IgD-negative memory B cell (primary cell): ENCODE results near the gene MACROH2A1. TPM values are rescaled to one million over a fixed set of nuclear protein-coding genes. Genes with fewer than 3 reads are reported as not detected.

Experiments
- H3K27ac Mint-ChIP-seq, 3 donors: one replicate each; pipeline ENCODE4 v1.8.0; 2020 to 2022; ENCODE audit warnings: mild to moderate bottlenecking in 3 of 3, mixed read lengths in 3 of 3, moderate library complexity in 1 of 3
- H3K27me3 Mint-ChIP-seq: one replicate; pipeline ENCODE4 v1.8.0; 2021; ENCODE audit warnings: mixed read lengths
- H3K36me3 Mint-ChIP-seq: one replicate; pipeline ENCODE4 v1.8.0; 2020; ENCODE audit warnings: mild to moderate bottlenecking, mixed read lengths
- H3K4me1 Mint-ChIP-seq, 3 donors: one replicate each; pipeline ENCODE4 v1.8.0; 2020 to 2022; ENCODE audit warnings: mixed read lengths in 3 of 3, mild to moderate bottlenecking in 1 of 3
- H3K4me3 Mint-ChIP-seq, 4 donors: one replicate each; pipeline ENCODE4 v1.8.0; 2020 to 2022; ENCODE audit warnings: mild to moderate bottlenecking in 4 of 4, mixed read lengths in 4 of 4, moderate library complexity in 3 of 4
- H3K9me3 Mint-ChIP-seq, 3 donors: one replicate each; pipeline ENCODE4 v1.8.0; 2020 to 2021; ENCODE audit warnings: mixed read lengths in 3 of 3, mild to moderate bottlenecking in 1 of 3
- polyA plus RNA-seq: library from polyadenylated mRNA; unstranded; fragments of 300-500 nt; fragmentation: Illumina TruSeq; gene quantifications from one replicate; pipeline ENCODE4 v1.2.3, GENCODE V29; 2021

Gene MACROH2A1
- polyA plus RNA-seq, 1 donor from 2014 or later: 121 TPM

DNA sequence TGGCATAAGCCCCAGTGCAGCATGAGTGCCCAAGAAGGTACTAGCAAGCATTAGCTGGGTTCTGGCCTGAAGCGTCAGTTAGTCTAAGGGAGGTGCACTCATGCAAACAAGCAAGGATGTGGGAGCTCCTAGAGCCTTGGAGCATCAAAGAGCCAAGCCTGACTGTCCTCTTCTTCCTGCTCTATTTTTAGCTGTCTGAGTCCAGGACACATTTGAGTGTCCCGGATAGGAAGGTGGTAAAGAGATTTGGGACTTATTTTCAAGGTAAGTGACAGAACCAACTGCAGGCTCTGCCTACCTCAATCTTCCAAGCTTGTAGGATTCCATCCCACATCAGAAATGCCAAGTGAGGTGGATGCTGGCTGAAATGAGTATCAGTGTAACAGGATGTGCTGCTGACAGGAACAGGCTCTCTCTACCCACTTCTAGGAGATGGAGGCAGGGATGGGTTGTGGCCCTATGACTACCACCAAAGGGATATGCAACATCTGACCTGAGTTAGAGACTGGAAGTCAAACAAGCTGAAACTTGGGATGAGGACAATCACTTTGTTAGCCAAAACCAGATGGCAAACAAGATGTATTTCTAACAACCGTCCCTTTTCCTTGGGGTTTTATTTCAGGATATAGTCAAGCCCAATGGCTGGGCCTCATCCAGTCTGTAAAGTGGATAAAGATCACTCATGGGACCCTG, 15.1 kb downstream of the MACROH2A1 start:
- H3K27ac Mint-ChIP-seq: no peak overlapping the region
- peaks cover 13% of the 10 kb centered on the region for H3K36me3 Mint-ChIP-seq
- H3K4me1 Mint-ChIP-seq: peaks cover 17 to 22% (median 17%) of the 10 kb centered on the region in 3 donors
- H3K4me3 Mint-ChIP-seq: no peak overlapping the region
- H3K9me3 Mint-ChIP-seq: no peaks in the 10 kb centered on the region
- no peaks in the 10 kb centered on the region for H3K27me3 Mint-ChIP-seq

DNA sequence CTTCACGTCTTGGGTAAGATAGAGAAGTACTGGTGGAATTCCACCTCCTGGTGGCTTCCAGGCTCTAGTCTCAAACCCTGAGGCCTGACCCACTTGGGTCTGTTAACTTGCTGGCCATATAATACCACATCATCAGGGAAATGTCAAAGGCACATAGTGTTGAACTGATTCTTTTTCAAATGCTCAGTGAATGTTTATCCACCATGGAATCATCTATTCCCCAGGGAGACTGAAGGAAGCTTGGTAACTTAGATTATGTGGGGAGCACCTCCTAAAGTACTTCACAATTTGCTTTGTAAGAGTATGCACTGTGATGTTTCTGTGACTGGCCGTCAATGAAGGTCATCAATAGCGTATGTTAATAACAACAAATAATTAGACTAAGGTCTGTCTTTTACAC, 16.1 kb downstream of the MACROH2A1 start:
- Mint-ChIP-seq H3K27me3 (no peaks in the 10 kb centered on the region), H3K27ac (no peak overlapping the region), H3K9me3 (no peaks in the 10 kb centered on the region), H3K4me3 (no peak overlapping the region), H3K36me3 (peaks cover 13% of the 10 kb centered on the region), H3K4me1 (peaks cover 14 to 15% (median 15%) of the 10 kb centered on the region in 3 donors)

- no peak overlapping the region for H3K4me3 Mint-ChIP-seq
- no peaks in the 10 kb centered on the region for H3K9me3 Mint-ChIP-seq
- H3K36me3 Mint-ChIP-seq: peaks cover 13% of the 10 kb centered on the region
- H3K27me3 Mint-ChIP-seq: no peaks in the 10 kb centered on the region
- H3K4me1 Mint-ChIP-seq: peaks cover 10 to 15% (median 11%) of the 10 kb centered on the region in 3 donors
- H3K27ac Mint-ChIP-seq: no peak overlapping the region
Observed at GRCh38 chr5:135382106-135382790, 16.8 kb downstream of the MACROH2A1 start.

DNA sequence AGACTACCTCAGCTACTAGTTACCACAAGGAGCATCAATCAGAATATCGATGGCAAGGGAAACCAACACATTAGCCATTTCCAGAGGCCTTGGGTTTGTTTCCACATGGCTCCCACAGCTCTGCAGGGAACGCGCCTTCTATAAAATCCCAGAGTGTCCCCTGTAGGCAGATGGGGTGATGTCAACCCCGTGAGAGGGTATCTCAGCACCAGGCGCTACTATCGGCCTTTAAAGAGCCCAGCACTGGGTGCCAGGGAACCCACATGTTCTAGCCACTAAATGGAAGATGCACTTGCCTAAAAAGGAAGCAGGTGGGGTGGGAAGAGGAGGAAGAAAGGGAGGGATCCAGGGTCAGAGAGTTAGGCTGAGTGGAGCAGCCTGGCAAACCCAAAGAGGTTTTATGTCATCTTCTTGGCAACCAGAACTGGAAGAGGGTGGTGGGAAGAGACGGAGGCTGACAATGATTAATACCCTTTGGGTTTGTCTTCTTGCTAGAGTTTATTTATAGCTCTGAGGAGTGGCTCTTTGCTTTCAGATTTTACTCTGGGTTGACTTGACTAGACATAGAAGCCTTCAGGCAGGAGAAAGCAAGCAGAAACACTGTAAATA, 19.9 kb downstream of the MACROH2A1 start:
- H3K27me3 Mint-ChIP-seq: no peaks in the 10 kb centered on the region
- peaks cover 13% of the 10 kb centered on the region for H3K36me3 Mint-ChIP-seq
- H3K9me3 Mint-ChIP-seq: no peaks in the 10 kb centered on the region
- H3K27ac Mint-ChIP-seq: no peak overlapping the region
- H3K4me3 Mint-ChIP-seq: no peak overlapping the region
- H3K4me1 Mint-ChIP-seq: peaks cover 4 to 10% (median 8%) of the 10 kb centered on the region in 3 donors

DNA sequence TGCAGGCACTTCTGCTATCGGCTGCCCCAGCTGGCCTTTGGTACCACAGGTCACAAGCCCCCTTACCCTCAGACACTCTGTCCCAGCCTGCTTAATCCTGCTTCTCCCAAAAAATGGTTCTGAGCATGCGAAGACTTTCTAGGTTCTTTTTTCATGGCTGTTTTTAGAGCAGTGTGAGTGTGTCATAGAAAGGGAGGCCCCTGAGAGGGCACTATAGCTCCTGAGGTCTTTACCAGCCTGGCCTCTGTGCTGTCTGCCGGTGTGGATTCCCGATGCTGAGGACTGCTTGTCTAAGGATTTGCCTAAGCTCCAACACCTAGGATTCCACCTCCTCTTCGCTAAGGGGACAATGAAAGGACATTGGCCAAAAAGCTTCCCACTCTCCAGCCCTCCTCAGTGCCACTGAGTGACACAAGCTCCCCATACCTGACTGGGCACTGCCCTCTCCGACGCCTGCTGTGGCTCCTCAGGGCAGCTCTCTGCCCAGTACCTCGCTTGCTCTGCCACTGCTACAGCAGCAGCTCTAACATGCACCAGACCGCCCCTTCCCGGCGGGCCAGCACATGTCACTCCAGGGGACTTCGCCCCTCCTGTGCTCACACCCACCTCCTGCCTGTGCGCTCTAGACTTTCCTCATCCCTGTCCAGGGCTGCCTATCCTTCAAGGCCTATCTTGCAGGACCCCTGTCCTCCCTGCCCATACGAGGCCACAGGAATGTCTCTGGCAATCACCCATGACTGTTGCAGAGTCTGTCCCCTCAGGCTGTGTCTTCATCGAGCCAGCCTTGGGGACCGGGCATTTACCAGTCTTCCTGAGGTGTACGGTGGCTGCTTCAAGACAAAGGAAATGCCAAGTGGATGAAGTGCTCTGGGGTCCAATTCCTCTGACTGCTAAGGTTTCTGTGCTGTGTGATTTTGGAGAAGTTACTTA, 21.0 kb downstream of the MACROH2A1 start:
- no peaks in the 10 kb centered on the region for H3K9me3 Mint-ChIP-seq
- no peaks in the 10 kb centered on the region for H3K27me3 Mint-ChIP-seq
- peaks cover 15% of the 10 kb centered on the region for H3K36me3 Mint-ChIP-seq
- peak overlapping the region in 2 of 3 donors; percentile 23 to 31 for H3K27ac Mint-ChIP-seq
- no peak overlapping the region for H3K4me3 Mint-ChIP-seq
- peaks cover 2 to 12% (median 8%) of the 10 kb centered on the region in 3 donors for H3K4me1 Mint-ChIP-seq

- Mint-ChIP-seq H3K4me1 (peaks cover 0 to 7% (median 6%) of the 10 kb centered on the region in 3 donors), H3K4me3 (no peak overlapping the region), H3K27me3 (no peaks in the 10 kb centered on the region), H3K36me3 (peaks cover 6% of the 10 kb centered on the region), H3K27ac (peak overlapping the region in 1 of 3 donors; percentile 31), H3K9me3 (no peaks in the 10 kb centered on the region)
Observed at GRCh38 chr5:135376961-135377624, 21.9 kb downstream of the MACROH2A1 start.

GRCh38 chr5:135375040-135375793, 23.8 kb downstream of the MACROH2A1 start:
- H3K4me3 Mint-ChIP-seq: no peak overlapping the region
- H3K9me3 Mint-ChIP-seq: no peaks in the 10 kb centered on the region
- H3K27ac Mint-ChIP-seq: no peak overlapping the region
- H3K4me1 Mint-ChIP-seq: peaks cover 0 to 20% (median 10%) of the 10 kb centered on the region in 3 donors
- peaks cover 4% of the 10 kb centered on the region for H3K36me3 Mint-ChIP-seq
- H3K27me3 Mint-ChIP-seq: no peaks in the 10 kb centered on the region

DNA sequence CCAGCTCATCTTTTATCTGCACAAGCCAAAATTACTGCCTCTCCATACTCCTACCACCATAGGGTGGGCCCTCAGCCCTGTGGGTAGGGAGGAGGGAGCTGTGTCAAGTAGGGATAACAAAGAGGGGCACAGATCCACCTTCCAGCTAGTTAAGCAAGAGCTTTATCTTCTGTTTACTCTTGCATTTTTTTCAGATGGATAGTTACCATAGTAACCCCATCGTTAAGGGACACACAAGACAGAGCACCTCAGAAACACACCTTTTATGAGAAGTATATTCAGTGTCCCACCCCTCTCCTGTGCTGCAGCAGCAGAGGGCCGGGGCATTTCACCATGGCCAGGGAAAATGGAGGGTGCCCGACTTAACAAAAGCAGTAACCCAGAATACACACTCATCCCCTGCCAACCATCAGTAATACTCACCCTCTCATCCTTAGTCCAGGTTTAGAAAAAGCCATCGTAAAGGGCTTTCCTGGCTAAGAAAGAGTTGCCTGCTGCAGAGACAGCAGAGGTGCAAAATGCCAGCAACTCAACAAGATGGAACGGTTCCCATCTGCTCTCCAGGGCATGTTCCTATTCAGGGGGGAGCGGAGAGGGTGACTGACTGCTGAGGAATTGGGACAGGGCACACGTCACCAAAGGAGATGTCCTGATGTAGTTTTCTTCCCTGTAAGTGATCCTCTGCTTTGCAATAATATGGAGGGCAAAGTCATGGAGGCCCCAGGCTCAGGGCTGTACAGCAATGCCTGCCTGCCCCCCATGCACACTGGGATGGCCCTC, 25.1 kb downstream of the MACROH2A1 start:
- H3K4me1 Mint-ChIP-seq: peaks cover 0 to 20% (median 10%) of the 10 kb centered on the region in 3 donors
- no peaks in the 10 kb centered on the region for H3K9me3 Mint-ChIP-seq
- H3K4me3 Mint-ChIP-seq: no peak overlapping the region
- H3K27ac Mint-ChIP-seq: no peak overlapping the region
- H3K36me3 Mint-ChIP-seq: peaks cover 4% of the 10 kb centered on the region
- no peaks in the 10 kb centered on the region for H3K27me3 Mint-ChIP-seq

GRCh38 chr5:135372654-135373381, 26.2 kb downstream of the MACROH2A1 start:
- Mint-ChIP-seq H3K4me1 (peaks cover 0 to 20% (median 10%) of the 10 kb centered on the region in 3 donors), H3K36me3 (peaks cover 6% of the 10 kb centered on the region), H3K4me3 (no peak overlapping the region), H3K27me3 (no peaks in the 10 kb centered on the region), H3K9me3 (no peaks in the 10 kb centered on the region), H3K27ac (no peak overlapping the region)

GRCh38 chr5:135371622-135372232, 27.3 kb downstream of the MACROH2A1 start:
- peaks cover 0 to 16% (median 10%) of the 10 kb centered on the region in 3 donors for H3K4me1 Mint-ChIP-seq
- no peak overlapping the region for H3K27ac Mint-ChIP-seq
- no peaks in the 10 kb centered on the region for H3K27me3 Mint-ChIP-seq
- peaks cover 7% of the 10 kb centered on the region for H3K36me3 Mint-ChIP-seq
- H3K4me3 Mint-ChIP-seq: no peak overlapping the region
- H3K9me3 Mint-ChIP-seq: no peaks in the 10 kb centered on the region

GRCh38 chr5:135369952-135370351, 29.1 kb downstream of the MACROH2A1 start:
- Mint-ChIP-seq H3K4me1 (peaks cover 0 to 16% (median 10%) of the 10 kb centered on the region in 3 donors), H3K4me3 (no peak overlapping the region), H3K9me3 (no peaks in the 10 kb centered on the region), H3K27me3 (no peaks in the 10 kb centered on the region), H3K36me3 (peaks cover 7% of the 10 kb centered on the region), H3K27ac (no peak overlapping the region)

GRCh38 chr5:135367554-135367953, 31.5 kb downstream of the MACROH2A1 start:
- H3K4me1 Mint-ChIP-seq: peaks cover 1 to 12% (median 8%) of the 10 kb centered on the region in 3 donors
- peaks cover 10% of the 10 kb centered on the region for H3K36me3 Mint-ChIP-seq
- H3K27ac Mint-ChIP-seq: no peak overlapping the region

More at GRCh38 chr5:135367554-135367953, 31.5 kb downstream of the MACROH2A1 start:
- no peaks in the 10 kb centered on the region for H3K27me3 Mint-ChIP-seq
- no peaks in the 10 kb centered on the region for H3K9me3 Mint-ChIP-seq
- no peak overlapping the region for H3K4me3 Mint-ChIP-seq
